Naive B cell (primary cell): ENCODE data around the gene POLR3C. TPM values are rescaled to one million over a fixed set of nuclear protein-coding genes. Genes with fewer than 3 reads are reported as not detected.
"Not testable (repeated sequence)": the region's sequence is repeated elsewhere in the genome, so short reads cannot be mapped to it uniquely, and the experiment has no call there.

ENCODE experiments used
- ATAC-seq, 2 donors: fragments of 150-1000 bp; cut with Tn5 transposase; 2 replicates each; pipeline ENCODE4 v1.10.0; 2021; ENCODE audit warnings: low read depth in 2 of 2, mild to moderate bottlenecking in 2 of 2, moderate library complexity in 2 of 2
- DNase-seq: peaks from one replicate; pipeline ENCODE4 v3.0.0; 2022
- H3K27ac Mint-ChIP-seq, 6 donors: one replicate each; pipeline ENCODE4 v1.8.0; 2020 to 2022; ENCODE audit warnings: mild to moderate bottlenecking in 6 of 6, mixed read lengths in 6 of 6, moderate library complexity in 5 of 6, inconsistent platforms in 2 of 6
- H3K27me3 Mint-ChIP-seq, 3 donors: one replicate each; pipeline ENCODE4 v1.8.0; 2021 to 2022; ENCODE audit warnings: mixed read lengths in 3 of 3, mild to moderate bottlenecking in 1 of 3
- H3K36me3 Mint-ChIP-seq, 2 donors: one replicate each; pipeline ENCODE4 v1.8.0; 2020 to 2022; ENCODE audit warnings: mixed read lengths in 2 of 2, inconsistent platforms in 1 of 2, mild to moderate bottlenecking in 1 of 2
- H3K4me1 Mint-ChIP-seq, 3 donors: one replicate each; pipeline ENCODE4 v1.8.0; 2020 to 2022; ENCODE audit warnings: mixed read lengths in 3 of 3, inconsistent platforms in 1 of 3, mild to moderate bottlenecking in 1 of 3, moderate library complexity in 1 of 3
- H3K4me3 Mint-ChIP-seq, 8 donors: one replicate each; pipeline ENCODE4 v1.8.0; 2020 to 2022; ENCODE audit warnings: mild to moderate bottlenecking in 8 of 8, mixed read lengths in 8 of 8, moderate library complexity in 8 of 8, inconsistent platforms in 2 of 8
- H3K9me3 Mint-ChIP-seq, 7 donors: one replicate each; pipeline ENCODE4 v1.8.0; 2020 to 2022; ENCODE audit warnings: mixed read lengths in 7 of 7, mild to moderate bottlenecking in 5 of 7, inconsistent platforms in 2 of 7, moderate library complexity in 1 of 7
- polyA plus RNA-seq, 6 donors: library from polyadenylated mRNA; unstranded; fragments of 300-500 nt; fragmentation: Illumina TruSeq; gene quantifications; one replicate each; pipeline ENCODE4 v1.2.3, GENCODE V29; 2021; ENCODE audit warnings: low read depth in 6 of 6

POLR3C gene, protein sequence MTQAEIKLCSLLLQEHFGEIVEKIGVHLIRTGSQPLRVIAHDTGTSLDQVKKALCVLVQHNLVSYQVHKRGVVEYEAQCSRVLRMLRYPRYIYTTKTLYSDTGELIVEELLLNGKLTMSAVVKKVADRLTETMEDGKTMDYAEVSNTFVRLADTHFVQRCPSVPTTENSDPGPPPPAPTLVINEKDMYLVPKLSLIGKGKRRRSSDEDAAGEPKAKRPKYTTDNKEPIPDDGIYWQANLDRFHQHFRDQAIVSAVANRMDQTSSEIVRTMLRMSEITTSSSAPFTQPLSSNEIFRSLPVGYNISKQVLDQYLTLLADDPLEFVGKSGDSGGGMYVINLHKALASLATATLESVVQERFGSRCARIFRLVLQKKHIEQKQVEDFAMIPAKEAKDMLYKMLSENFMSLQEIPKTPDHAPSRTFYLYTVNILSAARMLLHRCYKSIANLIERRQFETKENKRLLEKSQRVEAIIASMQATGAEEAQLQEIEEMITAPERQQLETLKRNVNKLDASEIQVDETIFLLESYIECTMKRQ
- polyA plus RNA-seq, result 100 to 1,000 TPM in 1 of 6 donors, 10 to 100 TPM in 5; 47.6 to 114 (median 63.3) TPM

DNA sequence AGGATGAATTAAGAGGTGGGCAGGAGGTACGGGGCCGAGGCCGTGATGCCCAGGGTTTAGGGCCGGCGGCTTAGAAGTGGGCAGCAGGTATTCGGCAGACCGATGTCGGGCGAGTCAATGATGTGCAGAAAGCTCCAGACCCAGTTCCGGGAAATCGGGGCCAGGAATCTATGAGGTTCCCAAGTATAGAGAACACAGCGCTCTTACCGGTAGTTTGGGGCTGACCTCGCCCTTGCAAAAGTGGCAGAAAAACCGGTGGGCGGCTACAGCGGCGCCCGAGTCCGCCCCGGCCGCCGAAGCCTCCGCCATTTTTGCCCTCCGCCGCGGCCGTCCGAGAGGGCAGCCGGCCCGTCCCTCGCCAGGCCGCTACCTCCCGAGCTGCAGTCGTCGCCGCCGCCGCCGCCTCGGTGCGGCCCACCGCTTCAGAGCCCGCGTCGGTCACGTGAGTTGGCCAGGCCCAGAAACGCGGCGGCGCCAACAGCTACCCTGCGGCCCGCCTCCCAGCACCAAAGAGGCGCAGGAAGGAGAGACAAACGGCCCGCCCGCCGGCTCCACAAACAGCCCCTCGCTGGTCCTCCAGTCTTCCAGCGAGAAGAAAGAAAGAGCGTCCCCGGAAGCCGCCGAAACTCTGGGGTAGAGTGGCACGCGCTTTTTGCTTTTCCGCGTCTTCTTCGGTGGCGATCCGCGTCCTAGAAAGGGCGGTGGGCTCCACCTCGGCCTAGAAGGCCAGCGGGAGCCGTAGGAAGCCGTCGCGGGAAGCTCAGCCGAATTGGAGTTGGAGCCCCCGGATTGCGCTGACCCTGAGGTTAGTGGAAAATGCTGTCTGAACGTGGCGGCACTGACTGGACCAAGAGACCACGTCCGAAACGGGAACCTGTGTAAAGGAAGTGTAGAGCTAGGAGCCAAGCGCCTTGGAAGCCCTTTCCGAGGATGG is at the start of gene POLR3C, which contains the start of gene RNF115:
POLR3C (plus strand) TSS at position 636 of the 934 bp plus-strand sequence. CDS start 1,577 bp downstream, outside the sequence.
RNF115 (minus strand) TSS at position 531 of the 934 bp plus-strand sequence; CDS start at position 309, 222 bp downstream.
- Mint-ChIP-seq H3K4me3 (peak within 1 kb of the TSS; percentile 98 to 100 (median 98)), H3K27me3 (no peaks in the 10 kb centered on the region), H3K27ac (peak within 1 kb of the TSS; percentile 88 to 99 (median 96)), H3K4me1 (peaks cover 10 to 30% (median 27%) of the 10 kb centered on the region in 3 donors), H3K9me3 (no peaks in the 10 kb centered on the region), H3K36me3 (peaks cover 13 to 25% of the 10 kb centered on the region in 2 donors)
- peak; percentile 82 for DNase-seq
- ATAC-seq, result peak; percentile 93 to 95

DNA sequence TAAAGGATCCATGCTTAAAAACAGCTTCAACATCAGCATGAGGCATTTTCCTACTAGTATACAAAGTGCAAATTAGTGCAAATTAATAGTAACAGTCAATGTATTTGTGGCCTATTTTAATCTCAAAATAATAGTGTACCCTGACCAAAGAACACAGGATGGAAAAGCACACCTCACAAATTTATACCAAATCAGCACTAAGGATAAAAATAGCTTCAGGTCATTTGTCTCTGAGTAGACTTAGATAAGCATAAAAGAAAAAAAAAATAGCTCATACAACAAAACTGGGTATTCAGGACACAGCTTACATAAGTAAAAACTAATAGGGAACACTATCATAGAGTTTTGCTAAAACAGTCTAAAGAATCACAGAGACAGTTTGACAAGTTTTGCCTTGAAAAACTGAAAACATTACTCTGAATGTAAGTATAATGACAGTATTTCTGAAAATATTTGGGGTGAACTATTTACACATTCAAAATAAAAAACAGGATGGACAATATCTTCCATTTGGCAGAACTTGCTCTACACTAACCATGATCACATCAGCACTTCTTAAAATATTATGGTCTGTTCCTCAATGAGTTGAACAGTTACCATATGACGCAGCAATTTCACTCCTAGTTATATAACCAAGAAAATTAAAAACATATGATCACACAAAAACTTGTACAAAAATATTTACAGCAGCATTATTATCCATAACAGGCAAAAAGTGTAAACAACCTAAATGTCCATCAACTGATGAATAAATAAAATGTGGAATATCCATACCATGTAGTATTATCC is 46.4 kb upstream of the POLR3C start:
- Mint-ChIP-seq H3K4me3 (no peak overlapping the region), H3K9me3 (no peaks in the 10 kb centered on the region), H3K4me1 (peaks cover 0 to 3% (median 3%) of the 10 kb centered on the region in 3 donors), H3K27me3 (no peaks in the 10 kb centered on the region), H3K36me3 (peaks cover 5% of the 10 kb centered on the region in 2 donors), H3K27ac (no peak overlapping the region)
- ATAC-seq (no peak), DNase-seq (no peak)

DNA sequence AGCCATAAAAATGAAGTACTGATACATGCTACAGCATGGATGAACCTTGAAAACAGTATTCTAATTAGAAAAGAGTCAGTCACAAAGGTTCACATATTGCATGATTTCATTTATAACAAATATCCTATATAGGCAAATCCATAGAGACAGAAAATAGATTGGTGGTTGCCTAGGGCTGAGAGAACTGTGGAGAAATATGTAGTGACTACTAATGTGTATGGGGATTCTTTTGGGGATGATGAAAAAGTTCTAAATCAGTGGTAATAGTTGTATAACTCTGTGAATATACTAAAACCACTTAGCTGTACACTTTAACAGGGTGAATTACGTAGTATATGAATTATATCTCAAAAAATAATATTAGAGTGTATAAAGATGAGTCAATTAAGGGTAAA is 45.9 kb upstream of the POLR3C start:
- Mint-ChIP-seq H3K9me3 (no peaks in the 10 kb centered on the region), H3K4me3 (no peak overlapping the region), H3K27me3 (no peaks in the 10 kb centered on the region), H3K4me1 (peaks cover 0 to 3% (median 3%) of the 10 kb centered on the region in 3 donors), H3K27ac (no peak overlapping the region), H3K36me3 (no peaks in the 10 kb centered on the region)
- ATAC-seq (no peak), DNase-seq (no peak)

DNA sequence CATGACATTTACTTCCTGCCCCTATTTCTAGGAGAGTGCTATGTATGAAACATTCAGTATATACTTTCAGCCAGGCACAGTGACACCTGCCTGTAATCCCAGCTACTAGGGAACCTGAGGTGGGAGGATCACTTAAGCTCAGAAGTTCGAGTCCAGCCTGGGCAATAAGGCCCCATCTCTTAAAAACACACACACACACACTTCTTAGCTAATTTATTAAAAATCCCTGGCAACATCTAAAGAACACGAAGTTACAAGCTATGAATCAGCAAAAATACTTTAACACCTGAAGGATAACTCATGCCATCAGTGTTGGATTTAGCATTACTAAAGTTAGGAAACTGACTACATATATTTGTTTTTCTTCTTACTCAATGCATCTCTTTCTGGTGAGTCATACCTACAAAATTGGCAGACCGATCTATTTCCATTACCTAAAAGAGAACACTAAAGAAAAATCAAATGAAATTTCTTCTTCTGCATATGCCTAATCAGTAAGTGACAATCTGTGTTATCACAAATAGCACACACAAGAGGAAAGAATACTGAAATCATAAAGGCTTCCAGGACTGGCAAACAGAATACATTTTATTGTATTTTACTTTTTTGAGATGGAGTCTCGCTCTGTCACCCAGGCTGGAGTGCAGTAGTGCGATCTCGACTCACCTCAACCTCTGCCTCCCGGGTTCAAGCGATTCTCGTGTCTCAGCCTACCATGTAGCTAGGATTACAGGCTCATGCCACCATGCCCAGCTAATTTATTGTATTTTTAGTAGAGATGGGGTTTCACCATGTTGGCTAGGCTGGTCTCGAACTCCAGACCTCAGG is 41.5 kb upstream of the POLR3C start:
- no peaks in the 10 kb centered on the region for H3K27me3 Mint-ChIP-seq
- peaks cover 9 to 12% of the 10 kb centered on the region in 2 donors for H3K36me3 Mint-ChIP-seq

DNA sequence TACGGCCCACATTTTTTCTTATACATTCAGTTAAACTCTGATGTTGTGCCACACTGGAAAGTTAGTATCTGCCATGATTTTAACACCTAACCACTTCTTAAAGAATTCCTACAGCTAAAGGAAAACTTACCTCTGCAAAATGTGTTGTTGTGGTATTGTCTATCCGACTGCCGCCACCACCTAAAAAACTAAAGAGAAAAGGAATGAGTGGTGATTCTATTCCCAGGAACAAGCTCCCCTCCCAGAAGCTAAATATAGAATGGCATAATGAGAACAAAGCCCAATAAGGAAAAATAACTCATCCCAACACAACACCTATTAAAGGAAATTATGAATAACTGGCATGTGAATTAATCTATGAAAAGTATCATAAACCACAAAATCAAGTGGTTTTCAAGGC is 39.6 kb upstream of the POLR3C start:
- no peaks in the 10 kb centered on the region for H3K9me3 Mint-ChIP-seq
- H3K36me3 Mint-ChIP-seq, result peaks cover 15 to 20% of the 10 kb centered on the region in 2 donors
- no peak overlapping the region for H3K27ac Mint-ChIP-seq

More for the DNA sequence above, 41.5 kb upstream of the POLR3C start:
- DNase-seq, result no peak
- Mint-ChIP-seq H3K9me3 (no peaks in the 10 kb centered on the region), H3K4me3 (peak overlapping the region in 1 of 8 donors; percentile 42), H3K4me1 (peaks cover 3 to 13% (median 9%) of the 10 kb centered on the region in 3 donors), H3K27ac (peak overlapping the region in 1 of 6 donors; percentile 76)
- ATAC-seq, result no peak

DNA sequence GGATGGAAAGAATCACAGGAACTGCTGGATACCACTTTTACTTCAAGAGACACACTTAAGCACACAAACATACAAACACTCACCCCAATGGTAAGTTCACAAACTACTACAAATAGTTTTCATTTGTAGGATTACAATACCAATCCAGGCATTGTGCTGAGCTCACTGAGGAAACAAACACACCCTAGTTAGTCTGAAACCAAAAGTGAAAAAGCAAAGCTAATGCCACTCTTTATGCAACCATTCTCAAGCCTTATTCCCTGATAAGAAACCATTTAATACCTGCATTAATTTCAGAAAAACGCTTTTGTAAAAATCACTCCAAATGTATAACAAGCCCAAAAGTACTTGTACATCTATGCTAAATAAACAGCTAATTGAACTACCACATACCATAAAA is 38.5 kb upstream of the POLR3C start:
- peak overlapping the region in 3 of 6 donors; percentile 3 to 42 (median 39) for H3K27ac Mint-ChIP-seq
- no peaks in the 10 kb centered on the region for H3K27me3 Mint-ChIP-seq
- no peaks in the 10 kb centered on the region for H3K9me3 Mint-ChIP-seq
- H3K4me3 Mint-ChIP-seq, result no peak overlapping the region
- no peak for DNase-seq
- peaks cover 15 to 20% of the 10 kb centered on the region in 2 donors for H3K36me3 Mint-ChIP-seq
- peaks cover 3 to 13% (median 9%) of the 10 kb centered on the region in 3 donors for H3K4me1 Mint-ChIP-seq
- no peak for ATAC-seq

More for the DNA sequence above, 39.6 kb upstream of the POLR3C start:
- Mint-ChIP-seq H3K4me3 (no peak overlapping the region), H3K4me1 (peaks cover 3 to 13% (median 9%) of the 10 kb centered on the region in 3 donors), H3K27me3 (no peaks in the 10 kb centered on the region)
- no peak for DNase-seq
- ATAC-seq, result no peak

DNA sequence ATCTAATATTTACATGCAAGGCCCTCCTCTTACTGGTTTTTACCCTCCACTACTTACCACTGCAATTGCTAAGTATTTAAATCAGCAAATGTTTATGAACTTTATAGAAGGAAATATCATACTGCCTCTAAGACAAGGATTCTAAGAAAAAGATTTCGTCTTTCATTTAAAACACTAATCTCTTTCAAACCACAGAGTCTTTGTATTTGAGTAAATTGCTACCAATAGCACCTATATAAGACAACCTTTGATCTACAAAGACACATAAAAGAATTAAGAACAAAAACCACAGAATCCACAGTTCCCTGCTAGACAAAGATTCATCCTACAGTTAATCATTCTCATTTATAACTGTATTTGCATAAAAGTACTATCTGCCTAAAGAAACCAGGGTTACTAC is 37.7 kb upstream of the POLR3C start:
- DNase-seq (no peak), ATAC-seq (no peak)
- no peak overlapping the region for H3K4me3 Mint-ChIP-seq
- H3K27ac Mint-ChIP-seq, result peak overlapping the region in 3 of 6 donors; percentile 4 to 57 (median 42)
- H3K4me1 Mint-ChIP-seq, result peaks cover 3 to 13% (median 9%) of the 10 kb centered on the region in 3 donors
- no peaks in the 10 kb centered on the region for H3K9me3 Mint-ChIP-seq
- peaks cover 15 to 20% of the 10 kb centered on the region in 2 donors for H3K36me3 Mint-ChIP-seq
- no peaks in the 10 kb centered on the region for H3K27me3 Mint-ChIP-seq

DNA sequence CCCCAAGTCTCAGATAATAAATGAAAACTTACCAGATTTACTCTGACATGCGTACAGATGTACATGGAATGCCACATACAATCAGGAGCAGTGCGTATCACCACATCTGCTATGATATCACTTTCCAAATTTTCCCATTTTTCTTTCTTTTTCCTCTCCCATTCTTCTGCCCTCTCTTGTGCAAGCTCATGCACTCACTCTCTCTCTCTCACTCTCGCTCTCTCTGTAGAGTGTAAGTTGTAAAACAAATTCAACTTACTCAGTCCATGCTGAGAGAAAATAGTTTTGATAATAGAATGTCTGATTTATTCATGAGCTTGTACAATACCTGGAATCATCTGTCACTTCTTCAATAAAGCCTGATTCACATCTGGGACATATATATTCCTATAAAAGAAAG is 35.4 kb upstream of the POLR3C start:
- no peaks in the 10 kb centered on the region for H3K27me3 Mint-ChIP-seq
- H3K27ac Mint-ChIP-seq, result peak overlapping the region in 1 of 6 donors; percentile 8
- H3K9me3 Mint-ChIP-seq, result no peaks in the 10 kb centered on the region

DNA sequence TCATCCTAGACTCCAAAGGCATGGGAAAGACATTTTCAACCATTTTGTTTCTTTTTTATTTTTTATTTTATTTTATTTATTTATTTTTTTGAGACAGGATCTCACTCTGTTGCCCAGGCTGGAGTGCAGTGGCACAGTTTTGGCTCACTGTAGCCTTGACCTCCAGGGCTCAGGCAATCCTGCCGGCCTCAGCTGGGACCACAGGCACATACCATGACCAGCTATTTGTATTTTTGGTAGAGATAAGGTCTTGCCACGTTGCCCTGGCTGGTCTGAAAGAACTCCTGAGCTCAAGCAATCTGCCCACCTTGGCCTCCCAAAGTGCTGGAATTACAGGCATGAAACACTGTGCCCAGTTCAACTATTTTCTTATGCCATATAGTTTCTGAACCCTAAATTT is 32.1 kb upstream of the POLR3C start:
- H3K4me3 Mint-ChIP-seq, ATAC-seq, H3K4me1 Mint-ChIP-seq, H3K27ac Mint-ChIP-seq, DNase-seq, H3K27me3 Mint-ChIP-seq: not testable (repeated sequence)
- peaks cover 4 to 18% (median 13%) of the 10 kb centered on the region in 7 donors for H3K9me3 Mint-ChIP-seq
- peaks cover 25 to 35% of the 10 kb centered on the region in 2 donors for H3K36me3 Mint-ChIP-seq

More for the DNA sequence above, 35.4 kb upstream of the POLR3C start:
- H3K36me3 Mint-ChIP-seq, result peaks cover 19 to 26% of the 10 kb centered on the region in 2 donors
- ATAC-seq, result no peak
- peaks cover 6 to 13% (median 9%) of the 10 kb centered on the region in 3 donors for H3K4me1 Mint-ChIP-seq
- no peak overlapping the region for H3K4me3 Mint-ChIP-seq
- no peak for DNase-seq

DNA sequence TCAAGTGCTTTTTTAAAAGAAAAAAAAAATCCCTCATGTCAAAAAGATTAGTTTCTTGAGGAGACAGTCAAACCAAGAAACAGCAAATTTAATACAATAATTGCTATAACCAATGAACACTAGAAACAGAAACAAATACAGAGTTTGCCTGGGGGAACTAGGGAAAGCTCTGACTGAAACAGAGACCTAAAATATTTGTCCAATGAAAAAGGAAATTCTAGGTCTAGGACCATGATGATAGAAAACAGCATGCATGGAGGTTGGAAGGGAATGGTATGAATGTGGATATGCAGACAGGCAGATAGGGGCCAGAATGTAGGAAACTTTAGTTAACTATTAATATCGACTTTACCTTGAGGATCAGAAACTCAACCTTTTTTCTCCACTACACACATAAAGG is 31.5 kb upstream of the POLR3C start:
- H3K27ac Mint-ChIP-seq, result no peak overlapping the region
- no peak overlapping the region for H3K4me3 Mint-ChIP-seq
- peaks cover 29 to 41% of the 10 kb centered on the region in 2 donors for H3K36me3 Mint-ChIP-seq
- no peaks in the 10 kb centered on the region for H3K27me3 Mint-ChIP-seq
- H3K9me3 Mint-ChIP-seq, result peaks cover 8 to 23% (median 19%) of the 10 kb centered on the region in 7 donors
- H3K4me1 Mint-ChIP-seq, result peaks cover 0 to 9% (median 9%) of the 10 kb centered on the region in 3 donors
- no peak for ATAC-seq
- no peak for DNase-seq

DNA sequence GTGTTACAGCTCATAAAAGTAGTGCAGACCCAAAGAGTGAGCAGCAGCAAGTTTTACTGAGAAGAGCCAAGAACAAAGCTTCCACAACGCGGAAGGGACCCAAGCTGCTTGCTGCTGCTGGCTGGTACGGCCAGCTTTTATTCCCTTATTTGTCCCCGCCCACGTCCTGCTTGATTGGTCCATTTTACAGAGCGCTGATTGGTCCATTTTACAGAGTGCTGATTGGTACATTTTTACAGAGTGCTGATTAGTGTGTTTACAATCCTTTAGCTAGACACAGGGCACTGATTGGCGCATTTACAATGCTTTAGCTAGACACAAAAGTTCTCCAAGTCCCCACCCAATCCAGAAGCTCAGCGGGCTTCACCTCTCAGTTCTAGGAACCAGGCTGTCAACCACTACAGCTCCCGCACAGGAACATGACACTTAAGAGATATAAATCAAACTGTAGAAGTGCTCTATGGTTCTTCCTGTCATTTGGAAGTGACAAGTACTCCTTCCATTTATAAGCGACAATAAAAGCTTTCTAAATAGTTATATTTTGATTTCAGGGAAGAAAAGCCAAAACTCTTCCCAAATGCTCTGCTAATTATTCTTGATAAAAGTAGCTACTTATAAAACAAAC is 28.6 kb upstream of the POLR3C start:
- H3K27me3 Mint-ChIP-seq, result no peaks in the 10 kb centered on the region

More for the DNA sequence above, 28.6 kb upstream of the POLR3C start:
- no peak overlapping the region for H3K27ac Mint-ChIP-seq
- peaks cover 8 to 38% (median 31%) of the 10 kb centered on the region in 7 donors for H3K9me3 Mint-ChIP-seq
- H3K36me3 Mint-ChIP-seq, result peaks cover 24 to 45% of the 10 kb centered on the region in 2 donors
- DNase-seq, result no peak
- peaks cover 8 to 13% (median 9%) of the 10 kb centered on the region in 3 donors for H3K4me1 Mint-ChIP-seq
- no peak for ATAC-seq
- H3K4me3 Mint-ChIP-seq, result peak overlapping the region in 1 of 8 donors; percentile 51
